HEK293 (cell line): ENCODE data around the gene AMZ1.

Experiments
- CTCF ChIA-PET: fragments of 350-600 bp; formaldehyde crosslinking; extraction: SDS; loops from one replicate; lab custom pipeline; 2021; ENCODE audit warnings: antibody characterized with exemption; lab: Yijun Ruan, JAX
- POLR2A ChIA-PET: fragments of 300-600 bp; formaldehyde crosslinking; extraction: SDS; loops from one replicate; lab custom pipeline; 2020; ENCODE audit warnings: antibody characterized with exemption, inconsistent platforms; lab: Yijun Ruan, JAX
- H3K27ac ChIP-seq: fragments of 200-500 bp; sonication (Bioruptor generic); 2 replicates; pipeline ENCODE4 v1.5.1; 2014; ENCODE audit warnings: low read depth, low read length, control low read depth, inconsistent platforms; ENCODE audit errors: extremely low read depth
- H3K36me3 ChIP-seq, 2 experiments: fragments of 200-500 bp in 1 of 2; sonication (Bioruptor generic) in 1 of 2; 1 replicate in 1 of 2; 2 replicates in 1 of 2; pipeline ENCODE4 v1.5.1; 2014 to 2017; ENCODE audit warnings: inconsistent platforms in 2 of 2, low read length in 2 of 2; ENCODE audit not compliant: control insufficient read depth in 2 of 2, insufficient read depth in 1 of 2
- H3K4me1 ChIP-seq: fragments of 200-500 bp; sonication (Bioruptor generic); 2 replicates; pipeline ENCODE4 v1.5.1; 2014; ENCODE audit warnings: mild to moderate bottlenecking, low read length, inconsistent platforms; ENCODE audit not compliant: control insufficient read depth, insufficient read depth
- H3K4me3 ChIP-seq: 2 replicates; pipeline ENCODE4 v1.5.1; 2011; ENCODE audit warnings: low read depth, mild to moderate bottlenecking, control low read depth, low read length, moderate library complexity
- H3K9me3 ChIP-seq: fragments of 200-500 bp; sonication (Bioruptor generic); 2 replicates; pipeline ENCODE4 v1.5.1; 2014; ENCODE audit warnings: low read depth, low read length, inconsistent platforms; ENCODE audit not compliant: control insufficient read depth, insufficient read depth
- BCL11B ChIP-seq: fragments of 450-650 bp; formaldehyde crosslinking; IDR thresholded peaks from 2 replicates; pipeline ENCODE4 v1.5.1; 2016; ENCODE audit warnings: low read depth, missing biosample characterization, missing genetic modification characterization
- GLI4 ChIP-seq: fragments of 450-650 bp; formaldehyde crosslinking; IDR thresholded peaks from 2 replicates; pipeline ENCODE4 v1.5.1; 2016; ENCODE audit warnings: missing biosample characterization, missing genetic modification characterization
- GLIS1 ChIP-seq: fragments of 450-650 bp; formaldehyde crosslinking; IDR thresholded peaks from 2 replicates; pipeline ENCODE4 v1.5.1; 2016; ENCODE audit warnings: missing biosample characterization, missing genetic modification characterization
- MZF1 ChIP-seq: fragments of 450-650 bp; formaldehyde crosslinking; IDR thresholded peaks from 2 replicates; pipeline ENCODE4 v1.5.1; 2017; ENCODE audit warnings: missing biosample characterization, missing genetic modification characterization, borderline replicate concordance
- OSR2 ChIP-seq: fragments of 450-650 bp; formaldehyde crosslinking; IDR thresholded peaks from 2 replicates; pipeline ENCODE4 v1.5.1; 2016; ENCODE audit warnings: missing biosample characterization, missing genetic modification characterization
- REPIN1 ChIP-seq: fragments of 450-650 bp; formaldehyde crosslinking; IDR thresholded peaks from 2 replicates; pipeline ENCODE4 v1.5.1; 2017; ENCODE audit warnings: missing biosample characterization, missing genetic modification characterization, low read depth
- TCF7L2 ChIP-seq: IDR thresholded peaks from 2 replicates; pipeline ENCODE4 v1.6.1; 2011; ENCODE audit warnings: low read depth, mild to moderate bottlenecking, inconsistent platforms, low read length, moderate library complexity, borderline replicate concordance
- YY1 ChIP-seq: fragments of 450-650 bp; formaldehyde crosslinking; IDR thresholded peaks from 2 replicates; pipeline ENCODE4 v1.5.1; 2018; ENCODE audit warnings: missing biosample characterization, missing genetic modification characterization
- ZIC2 ChIP-seq: fragments of 450-650 bp; formaldehyde crosslinking; IDR thresholded peaks from 2 replicates; pipeline ENCODE4 v1.5.1; 2016; ENCODE audit warnings: missing biosample characterization, missing genetic modification characterization
- ZNF146 ChIP-seq: fragments of 450-650 bp; formaldehyde crosslinking; IDR thresholded peaks from 2 replicates; pipeline ENCODE4 v1.5.1; 2016; ENCODE audit warnings: missing biosample characterization, missing genetic modification characterization
- ZNF292 ChIP-seq: fragments of 450-650 bp; formaldehyde crosslinking; IDR thresholded peaks from 2 replicates; pipeline ENCODE4 v1.5.1; 2016; ENCODE audit warnings: low read depth, missing biosample characterization, missing genetic modification characterization, borderline replicate concordance
- ZNF366 ChIP-seq: fragments of 450-650 bp; formaldehyde crosslinking; conservative IDR thresholded peaks from 2 replicates; pipeline ENCODE4 v1.5.1; 2016; ENCODE audit warnings: missing biosample characterization, missing genetic modification characterization
- ZNF626 ChIP-seq: fragments of 450-650 bp; sonication (Bioruptor Pico); formaldehyde crosslinking; IDR thresholded peaks from 2 replicates; pipeline ENCODE4 v1.5.1; 2018; ENCODE audit warnings: missing biosample characterization, missing genetic modification characterization, inconsistent platforms
- ZNF629 ChIP-seq: fragments of 450-650 bp; formaldehyde crosslinking; IDR thresholded peaks from 2 replicates; pipeline ENCODE4 v1.5.1; 2017; ENCODE audit warnings: missing biosample characterization, missing genetic modification characterization
- ZNF701 ChIP-seq: fragments of 450-650 bp; formaldehyde crosslinking; IDR thresholded peaks from 2 replicates; pipeline ENCODE4 v1.5.1; 2016; ENCODE audit warnings: missing biosample characterization, missing genetic modification characterization
- ZNF768 ChIP-seq: fragments of 450-650 bp; formaldehyde crosslinking; IDR thresholded peaks from 2 replicates; pipeline ENCODE4 v1.5.1; 2018; ENCODE audit warnings: missing biosample characterization, mild to moderate bottlenecking, missing genetic modification characterization
- ZXDB ChIP-seq: fragments of 450-650 bp; formaldehyde crosslinking; IDR thresholded peaks from 2 replicates; pipeline ENCODE4 v1.5.1; 2016; ENCODE audit warnings: missing biosample characterization, missing genetic modification characterization
- TF ChIP-seq, protein P1 (sequence below): fragments of 450-650 bp; formaldehyde crosslinking; IDR thresholded peaks from 2 replicates; pipeline ENCODE4 v1.5.1; 2016; ENCODE audit warnings: missing biosample characterization, missing genetic modification characterization
- TF ChIP-seq, protein P2 (sequence below): fragments of 450-650 bp; formaldehyde crosslinking; IDR thresholded peaks from 2 replicates; pipeline ENCODE4 v1.5.1; 2016; ENCODE audit warnings: missing biosample characterization, missing genetic modification characterization
- TF ChIP-seq, protein P3 (sequence below): fragments of 450-650 bp; formaldehyde crosslinking; IDR thresholded peaks from 2 replicates; pipeline ENCODE4 v1.5.1; 2016; ENCODE audit warnings: missing biosample characterization, missing genetic modification characterization

Gene AMZ1

DNA sequence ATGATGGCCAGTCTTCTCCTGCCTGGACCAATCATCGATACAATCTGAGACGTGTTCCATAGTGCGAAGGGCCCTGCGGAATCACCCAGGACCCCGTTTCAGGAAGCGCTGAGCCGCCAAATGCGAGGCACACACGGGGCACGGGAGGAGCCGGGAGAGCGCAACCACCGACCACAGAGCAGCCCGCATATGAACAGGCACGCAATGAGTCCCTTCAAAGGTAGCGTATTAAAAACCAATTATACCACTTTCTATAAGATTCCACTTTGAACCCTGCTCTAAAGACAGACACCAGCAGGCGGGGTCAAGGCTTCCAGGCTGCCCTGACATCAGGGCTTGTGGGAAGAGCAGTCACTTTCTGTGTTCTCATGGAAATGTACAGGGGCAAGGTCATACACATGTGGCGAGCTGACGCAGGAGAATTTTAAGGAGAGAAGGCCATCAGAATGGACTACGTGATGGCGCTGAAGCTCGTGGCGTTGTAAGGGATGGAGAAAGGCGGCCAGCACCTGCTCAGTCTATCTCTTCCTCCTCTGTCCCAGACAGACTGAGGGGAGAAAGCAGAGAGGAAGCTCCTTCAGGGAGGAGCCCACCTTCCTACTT lies 46.2 kb downstream of the AMZ1 start (continued):
- no peak for TF ChIP-seq GLI4 (tag by site-specific recombination)
- no peak for TF ChIP-seq YY1
- no peak for TF ChIP-seq ZNF626 (tag by site-specific recombination)
- no peak for TF ChIP-seq ZNF292
- TF ChIP-seq, all 188 proteins: peak for 0

DNA sequence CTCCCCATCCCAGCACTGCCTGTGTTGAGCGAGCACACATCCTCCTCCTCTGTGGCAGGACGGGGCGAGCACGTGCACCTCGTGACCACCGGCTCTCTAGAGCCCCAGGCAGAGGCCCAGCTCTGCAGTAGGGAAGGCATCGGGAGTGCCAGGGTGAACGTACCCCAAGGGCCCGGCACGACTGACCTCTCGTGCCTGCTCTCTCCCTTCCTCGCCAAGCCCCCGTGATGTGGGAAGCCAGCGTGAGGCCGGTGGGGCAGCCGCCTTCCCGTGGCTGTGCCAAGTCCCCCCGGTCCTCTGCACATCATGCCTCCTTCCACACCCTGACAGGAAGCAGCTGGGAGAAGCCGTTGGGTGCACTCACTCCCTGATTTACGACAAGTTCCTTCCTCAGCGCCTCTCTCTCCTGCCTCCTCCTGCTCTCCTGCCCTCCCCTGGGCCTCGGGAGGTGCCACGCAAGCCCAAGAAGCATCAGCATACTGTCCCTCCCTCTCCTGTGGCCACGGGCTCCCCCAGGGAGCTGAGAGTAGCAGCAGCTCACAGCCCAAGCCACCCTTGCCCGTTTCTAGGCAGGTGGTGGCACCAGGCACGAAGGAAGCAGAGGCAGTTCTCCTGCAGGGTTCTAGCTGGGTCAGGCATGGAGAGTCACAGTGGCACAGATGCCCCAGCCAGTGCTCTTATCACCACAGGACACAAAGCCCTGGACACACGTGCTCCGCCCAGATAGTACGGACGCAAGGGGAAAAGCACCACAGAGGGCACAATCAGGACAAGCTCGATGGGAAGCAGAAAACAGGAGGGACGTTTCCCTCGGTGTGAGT lies 47.0 kb downstream of the AMZ1 start:
- Histone ChIP-seq H3K27ac (no peak overlapping the region), H3K4me3 (no peak overlapping the region), H3K4me1 (no peaks in the 10 kb centered on the region)
- TF ChIP-seq ZIC2 (tag by site-specific recombination), result peak; percentile 79
- no peak for TF ChIP-seq ZNF626 (tag by site-specific recombination)
- no peak for TF ChIP-seq BCL11B (tag by site-specific recombination)
- TF ChIP-seq GLIS1 (tag by site-specific recombination), result 0 out of 2 replicates have a peak, but pooled peaks have one; percentile 41
- no peak for TF ChIP-seq MZF1
- TF ChIP-seq, protein P1, sequence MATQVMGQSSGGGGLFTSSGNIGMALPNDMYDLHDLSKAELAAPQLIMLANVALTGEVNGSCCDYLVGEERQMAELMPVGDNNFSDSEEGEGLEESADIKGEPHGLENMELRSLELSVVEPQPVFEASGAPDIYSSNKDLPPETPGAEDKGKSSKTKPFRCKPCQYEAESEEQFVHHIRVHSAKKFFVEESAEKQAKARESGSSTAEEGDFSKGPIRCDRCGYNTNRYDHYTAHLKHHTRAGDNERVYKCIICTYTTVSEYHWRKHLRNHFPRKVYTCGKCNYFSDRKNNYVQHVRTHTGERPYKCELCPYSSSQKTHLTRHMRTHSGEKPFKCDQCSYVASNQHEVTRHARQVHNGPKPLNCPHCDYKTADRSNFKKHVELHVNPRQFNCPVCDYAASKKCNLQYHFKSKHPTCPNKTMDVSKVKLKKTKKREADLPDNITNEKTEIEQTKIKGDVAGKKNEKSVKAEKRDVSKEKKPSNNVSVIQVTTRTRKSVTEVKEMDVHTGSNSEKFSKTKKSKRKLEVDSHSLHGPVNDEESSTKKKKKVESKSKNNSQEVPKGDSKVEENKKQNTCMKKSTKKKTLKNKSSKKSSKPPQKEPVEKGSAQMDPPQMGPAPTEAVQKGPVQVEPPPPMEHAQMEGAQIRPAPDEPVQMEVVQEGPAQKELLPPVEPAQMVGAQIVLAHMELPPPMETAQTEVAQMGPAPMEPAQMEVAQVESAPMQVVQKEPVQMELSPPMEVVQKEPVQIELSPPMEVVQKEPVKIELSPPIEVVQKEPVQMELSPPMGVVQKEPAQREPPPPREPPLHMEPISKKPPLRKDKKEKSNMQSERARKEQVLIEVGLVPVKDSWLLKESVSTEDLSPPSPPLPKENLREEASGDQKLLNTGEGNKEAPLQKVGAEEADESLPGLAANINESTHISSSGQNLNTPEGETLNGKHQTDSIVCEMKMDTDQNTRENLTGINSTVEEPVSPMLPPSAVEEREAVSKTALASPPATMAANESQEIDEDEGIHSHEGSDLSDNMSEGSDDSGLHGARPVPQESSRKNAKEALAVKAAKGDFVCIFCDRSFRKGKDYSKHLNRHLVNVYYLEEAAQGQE (tag by site-specific recombination), result no peak
- no peak for TF ChIP-seq ZNF629 (tag by site-specific recombination)
- no peak for TF ChIP-seq ZNF768
- no peak for TF ChIP-seq ZNF146 (tag by site-specific recombination)
- TF ChIP-seq, protein P2, sequence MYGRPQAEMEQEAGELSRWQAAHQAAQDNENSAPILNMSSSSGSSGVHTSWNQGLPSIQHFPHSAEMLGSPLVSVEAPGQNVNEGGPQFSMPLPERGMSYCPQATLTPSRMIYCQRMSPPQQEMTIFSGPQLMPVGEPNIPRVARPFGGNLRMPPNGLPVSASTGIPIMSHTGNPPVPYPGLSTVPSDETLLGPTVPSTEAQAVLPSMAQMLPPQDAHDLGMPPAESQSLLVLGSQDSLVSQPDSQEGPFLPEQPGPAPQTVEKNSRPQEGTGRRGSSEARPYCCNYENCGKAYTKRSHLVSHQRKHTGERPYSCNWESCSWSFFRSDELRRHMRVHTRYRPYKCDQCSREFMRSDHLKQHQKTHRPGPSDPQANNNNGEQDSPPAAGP, result peak; percentile 74; the same call in 1 of the 2 replicates
- TF ChIP-seq, protein P3, sequence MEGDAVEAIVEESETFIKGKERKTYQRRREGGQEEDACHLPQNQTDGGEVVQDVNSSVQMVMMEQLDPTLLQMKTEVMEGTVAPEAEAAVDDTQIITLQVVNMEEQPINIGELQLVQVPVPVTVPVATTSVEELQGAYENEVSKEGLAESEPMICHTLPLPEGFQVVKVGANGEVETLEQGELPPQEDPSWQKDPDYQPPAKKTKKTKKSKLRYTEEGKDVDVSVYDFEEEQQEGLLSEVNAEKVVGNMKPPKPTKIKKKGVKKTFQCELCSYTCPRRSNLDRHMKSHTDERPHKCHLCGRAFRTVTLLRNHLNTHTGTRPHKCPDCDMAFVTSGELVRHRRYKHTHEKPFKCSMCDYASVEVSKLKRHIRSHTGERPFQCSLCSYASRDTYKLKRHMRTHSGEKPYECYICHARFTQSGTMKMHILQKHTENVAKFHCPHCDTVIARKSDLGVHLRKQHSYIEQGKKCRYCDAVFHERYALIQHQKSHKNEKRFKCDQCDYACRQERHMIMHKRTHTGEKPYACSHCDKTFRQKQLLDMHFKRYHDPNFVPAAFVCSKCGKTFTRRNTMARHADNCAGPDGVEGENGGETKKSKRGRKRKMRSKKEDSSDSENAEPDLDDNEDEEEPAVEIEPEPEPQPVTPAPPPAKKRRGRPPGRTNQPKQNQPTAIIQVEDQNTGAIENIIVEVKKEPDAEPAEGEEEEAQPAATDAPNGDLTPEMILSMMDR (tag by site-specific recombination), result no peak
- no peak for TF ChIP-seq ZNF366
- no peak for TF ChIP-seq OSR2
- TF ChIP-seq ZNF701 (tag by site-specific recombination), result no peak
- no peak for TF ChIP-seq REPIN1 (tag by site-specific recombination)
- no peak for TF ChIP-seq ZXDB (tag by site-specific recombination)
- no peak for TF ChIP-seq TCF7L2
- TF ChIP-seq, all 188 proteins: peak for 3
- Histone ChIP-seq H3K36me3 (peaks cover 0 to 16% of the 10 kb centered on the region in 2 experiments; a peak in 1 of 3 replicates), H3K9me3 (no peaks in the 10 kb centered on the region)
- ChIA-PET POLR2A (no interaction called here), CTCF (interaction anchor here (1.4 kb wide), 1 partner anchor 130 kb away, joined by 3 read pairs; no protein-coding TSS in a partner anchor)
